ENCODE results near the gene ATM. TPM values are rescaled to one million over a fixed set of nuclear protein-coding genes. Genes with fewer than 3 reads are reported as not detected.

ATM gene
- total RNA-seq, 1 donor from 2014 or later, result 116 TPM

GRCh38 chr11:108220721-108221336 is 2.0 kb upstream of the ATM start:
- intact Hi-C loops (cut with micrococcal nuclease), result loop anchor here (5.0 to 10.0 kb wide), 4 partner anchors 36 to 766 kb away; partner anchors contain the start of genes CWF19L2 and EXPH5

DNA sequence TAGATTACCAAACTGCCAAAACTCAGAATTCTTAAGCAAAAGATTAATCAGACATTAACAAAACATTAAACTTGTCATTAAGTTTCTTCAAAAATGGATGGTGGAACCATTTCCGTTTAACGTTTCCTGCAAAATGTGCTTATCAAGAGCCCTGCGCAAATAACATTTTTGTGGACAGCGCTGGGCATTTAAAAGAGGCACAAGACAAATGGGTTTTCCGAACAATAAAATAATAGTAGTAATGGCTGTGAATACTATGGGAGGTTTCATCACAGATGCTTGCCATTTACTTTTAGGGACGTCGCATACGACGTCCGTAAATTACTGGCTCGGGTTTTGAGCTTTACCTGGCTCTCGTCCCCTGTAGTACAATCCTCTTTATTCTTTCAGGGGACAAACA is 1.5 kb upstream of the ATM start:
- intact Hi-C loops (cut with micrococcal nuclease), result loop anchor here (5.0 to 10.0 kb wide), 4 partner anchors 36 to 767 kb away; partner anchors contain the start of genes CWF19L2 and EXPH5

GRCh38 chr11:108221911-108222573 is 825 bp upstream of the ATM start:
- intact Hi-C loops (cut with micrococcal nuclease), result loop anchor here (1.0 to 10.0 kb wide), 10 partner anchors 35 to 767 kb away; partner anchors contain the start of genes ACAT1, C11orf65, CWF19L2 and DDX10

GRCh38 chr11:108223348-108224149 is 682 bp downstream of the ATM start:
- intact Hi-C loops (cut with micrococcal nuclease), result loop anchor here (1.0 to 10.0 kb wide), 6 partner anchors 13 to 769 kb away; partner anchors contain the start of genes CWF19L2, DDX10 and EXPH5

GRCh38 chr11:108224366-108224765 is 1.5 kb downstream of the ATM start:
- intact Hi-C loops (cut with micrococcal nuclease), result loop anchor here (5.0 to 10.0 kb wide), 4 partner anchors 33 to 770 kb away; partner anchors contain the start of genes CWF19L2 and EXPH5

DNA sequence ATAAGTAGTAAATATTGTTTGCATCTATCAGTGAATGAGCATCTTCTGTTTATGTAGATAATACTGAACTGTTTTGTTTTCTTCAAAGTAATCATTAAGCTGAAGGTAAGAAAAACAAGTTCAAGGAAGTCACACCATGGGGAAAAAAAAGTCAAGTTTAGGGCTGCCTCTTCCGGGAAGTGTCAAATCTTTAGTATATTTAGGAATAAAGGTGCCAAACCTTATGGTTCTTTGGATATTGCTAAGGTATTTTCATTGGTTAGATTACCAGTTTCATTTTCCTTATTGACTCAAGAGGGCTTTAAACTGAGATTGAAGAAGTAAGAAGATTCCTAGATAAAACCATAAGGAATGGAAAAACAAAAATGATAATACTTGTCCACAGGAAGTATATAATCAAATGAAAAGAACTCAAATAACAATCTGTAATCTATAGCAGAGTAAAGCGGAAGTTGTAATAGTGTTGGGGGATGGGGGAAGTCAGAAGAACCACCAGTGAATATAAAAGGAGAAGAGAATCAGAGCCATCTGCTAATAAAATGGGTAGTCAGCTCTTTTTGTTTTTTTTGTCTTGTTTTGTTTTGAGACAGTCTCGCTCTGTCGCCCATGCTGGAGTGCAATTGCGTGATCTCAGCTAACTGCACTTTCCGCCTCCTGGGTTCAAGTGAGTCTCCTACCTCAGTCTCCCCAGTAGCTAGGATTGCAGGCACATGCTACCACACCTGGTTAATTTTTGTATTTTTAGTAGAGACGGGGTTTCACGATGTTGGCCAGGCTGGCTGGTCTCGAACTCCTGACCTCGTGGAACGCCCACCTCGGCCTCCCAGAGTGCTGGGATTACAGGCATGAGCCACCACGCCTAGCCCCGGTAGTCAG is 2.3 kb downstream of the ATM start:
- intact Hi-C loops (cut with micrococcal nuclease), result loop anchor here (5.0 to 10.0 kb wide), 4 partner anchors 32 to 770 kb away; partner anchors contain the start of genes CWF19L2 and EXPH5

GRCh38 chr11:108226036-108226435 is 3.2 kb downstream of the ATM start:
- intact Hi-C loops (cut with micrococcal nuclease), result loop anchor here (10.0 kb wide), 1 partner anchor 771 kb away; the partner anchor contains the start of gene CWF19L2

GRCh38 chr11:108228251-108228650 is 5.4 kb downstream of the ATM start:
- intact Hi-C loops (cut with micrococcal nuclease), result loop anchor here (10.0 kb wide), 1 partner anchor 773 kb away; the partner anchor contains the start of gene CWF19L2

DNA sequence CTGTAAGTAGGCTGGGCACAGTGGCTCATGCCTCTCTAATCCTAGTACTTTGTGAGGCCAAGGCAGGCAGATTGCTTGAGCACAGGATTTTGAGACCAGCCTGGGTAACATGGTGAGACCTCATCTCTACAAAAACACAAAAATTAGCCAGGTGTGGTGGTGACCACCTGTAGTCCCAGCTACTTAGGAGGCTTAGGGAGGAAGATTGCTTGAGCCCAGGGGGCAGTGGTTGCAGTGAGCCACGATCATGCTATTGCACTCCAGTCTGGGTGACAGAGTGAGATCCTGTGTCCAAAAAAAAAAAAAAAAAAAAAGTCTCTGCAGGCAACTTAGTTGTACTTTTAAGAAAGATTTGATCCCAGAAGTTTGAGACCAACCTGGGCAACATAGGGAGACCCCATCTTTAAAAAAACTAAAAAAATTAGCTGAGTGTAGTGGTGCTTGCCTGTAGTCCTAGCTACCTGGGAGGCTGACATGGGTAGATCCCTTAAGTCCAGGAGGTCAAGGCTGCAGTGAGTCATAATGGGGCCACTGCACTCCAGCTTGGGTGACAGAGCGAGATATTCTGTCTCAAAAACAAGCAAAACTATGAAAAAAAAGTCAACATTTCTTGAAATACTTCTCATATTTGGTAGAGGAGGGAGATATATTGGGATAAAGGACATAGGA is 10.5 kb downstream of the ATM start:
- intact Hi-C loops (cut with micrococcal nuclease), result loop anchor here (10.0 kb wide), 1 partner anchor 379 kb away; the partner anchor contains the start of gene SLC35F2

GRCh38 chr11:108235192-108235591 is 12.3 kb downstream of the ATM start:
- intact Hi-C loops (cut with micrococcal nuclease), result loop anchor here (5.0 to 10.0 kb wide), 2 partner anchors 232 to 380 kb away; partner anchors contain the start of genes C11orf65 and SLC35F2

DNA sequence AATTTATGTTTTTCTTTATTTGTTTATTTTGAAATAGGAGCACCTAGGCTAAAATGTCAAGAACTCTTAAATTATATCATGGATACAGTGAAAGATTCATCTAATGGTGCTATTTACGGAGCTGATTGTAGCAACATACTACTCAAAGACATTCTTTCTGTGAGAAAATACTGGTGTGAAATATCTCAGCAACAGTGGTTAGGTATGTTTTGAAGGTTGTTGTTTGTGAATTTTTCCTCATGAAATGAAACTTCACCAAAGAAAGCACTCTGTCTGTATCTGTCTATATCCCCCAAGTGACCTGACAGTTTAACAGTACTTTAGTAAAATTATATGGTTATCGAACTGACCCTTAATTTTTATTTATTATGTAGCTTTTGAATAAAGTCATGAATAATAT is 12.8 kb downstream of the ATM start:
- intact Hi-C loops (cut with micrococcal nuclease), result loop anchor here (1.0 to 10.0 kb wide), 3 partner anchors 12 to 381 kb away; partner anchors contain the start of genes ATM, C11orf65 and SLC35F2

DNA sequence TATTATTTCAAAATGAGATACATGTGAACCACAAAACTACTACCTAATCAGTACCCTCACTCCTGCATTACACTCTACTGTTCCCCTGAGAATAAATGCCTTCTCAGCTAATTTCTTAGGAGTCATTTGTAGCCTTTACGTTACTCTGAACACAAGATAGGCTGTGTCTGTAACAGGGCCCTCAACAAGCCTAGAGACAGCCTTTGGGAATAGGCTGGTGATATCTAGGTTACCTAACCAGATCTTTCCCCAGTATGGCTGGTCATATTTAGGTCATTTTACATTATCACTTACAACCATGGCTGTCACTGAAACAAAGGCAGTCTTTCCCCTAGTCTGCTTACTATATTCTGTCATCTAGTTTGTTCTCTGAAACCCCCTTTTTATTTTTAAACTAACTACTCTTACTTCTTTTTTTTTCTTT is 14.2 kb downstream of the ATM start:
- intact Hi-C loops (cut with micrococcal nuclease), result loop anchor here (5.0 to 10.0 kb wide), 2 partner anchors 230 to 382 kb away; partner anchors contain the start of genes C11orf65 and SLC35F2

DNA sequence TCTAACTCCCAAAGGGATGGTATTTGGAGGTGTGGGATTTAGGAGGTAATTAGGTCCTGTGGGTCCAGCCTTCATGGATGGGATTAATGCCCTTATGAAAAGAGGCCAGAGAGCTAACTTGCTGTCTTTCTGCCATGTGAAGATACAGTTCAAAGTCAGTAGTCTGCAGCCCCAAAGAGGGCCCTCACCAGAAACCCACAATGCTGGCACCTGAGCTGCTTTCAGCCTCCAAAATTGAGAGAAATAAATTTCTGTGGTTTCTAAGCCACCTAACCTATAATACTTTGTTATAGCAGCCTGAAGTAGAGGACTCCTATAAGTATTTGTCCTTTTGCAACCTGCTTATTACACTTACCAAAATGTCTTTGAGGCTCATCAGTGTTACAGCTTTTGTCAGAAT is 16.2 kb downstream of the ATM start:
- intact Hi-C loops (cut with micrococcal nuclease), result loop anchor here (5.0 to 10.0 kb wide), 2 partner anchors 228 to 384 kb away; partner anchors contain the start of genes C11orf65 and SLC35F2

- intact Hi-C loops (cut with micrococcal nuclease), result loop anchor here (5.0 kb wide), 1 partner anchor 1851 kb away; the partner anchor contains the start of gene ZC3H12C
Measured at GRCh38 chr11:108241330-108242037, 18.6 kb downstream of the ATM start.

DNA sequence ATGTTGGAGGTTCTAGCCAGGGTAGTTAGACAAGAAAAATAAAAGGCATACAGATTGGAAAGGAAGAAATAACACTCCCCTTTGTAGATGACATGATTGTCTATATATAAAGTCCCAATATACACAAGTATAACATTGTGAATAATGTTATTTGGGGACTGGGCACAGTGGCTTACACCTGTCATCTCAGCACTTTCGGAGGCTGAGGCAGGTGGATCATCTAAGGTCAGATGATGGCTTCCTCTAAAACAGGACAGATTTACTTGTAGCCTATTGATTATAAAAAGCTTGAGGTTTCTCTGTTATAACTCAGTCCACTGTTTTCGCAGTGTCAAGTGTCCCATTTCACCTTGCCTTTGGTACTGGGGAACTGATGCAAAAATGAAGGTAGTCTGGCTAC is 19.6 kb downstream of the ATM start:
- intact Hi-C loops (cut with micrococcal nuclease), result loop anchor here (5.0 kb wide), 1 partner anchor 1850 kb away; the partner anchor contains the start of gene ZC3H12C

DNA sequence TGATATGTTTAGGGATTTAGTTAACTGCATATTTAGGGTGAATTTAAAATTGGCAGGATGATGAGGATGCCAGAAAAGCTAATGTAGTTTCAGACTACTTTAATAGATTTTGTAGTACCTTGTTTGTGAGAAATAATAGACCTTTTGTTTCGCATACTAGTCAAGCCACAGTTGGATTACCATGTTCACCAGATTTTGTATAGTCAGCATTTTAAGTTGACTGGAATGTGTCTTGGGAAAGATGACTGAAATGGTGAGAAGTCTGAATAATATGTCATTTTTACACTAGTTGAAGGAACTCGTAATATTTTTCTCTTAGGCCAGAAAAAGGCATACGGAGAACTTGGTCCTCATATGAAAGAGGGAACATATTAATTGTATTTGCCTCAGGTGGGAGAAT is 23.4 kb downstream of the ATM start:
- intact Hi-C loops (cut with micrococcal nuclease), result no loop called here

DNA sequence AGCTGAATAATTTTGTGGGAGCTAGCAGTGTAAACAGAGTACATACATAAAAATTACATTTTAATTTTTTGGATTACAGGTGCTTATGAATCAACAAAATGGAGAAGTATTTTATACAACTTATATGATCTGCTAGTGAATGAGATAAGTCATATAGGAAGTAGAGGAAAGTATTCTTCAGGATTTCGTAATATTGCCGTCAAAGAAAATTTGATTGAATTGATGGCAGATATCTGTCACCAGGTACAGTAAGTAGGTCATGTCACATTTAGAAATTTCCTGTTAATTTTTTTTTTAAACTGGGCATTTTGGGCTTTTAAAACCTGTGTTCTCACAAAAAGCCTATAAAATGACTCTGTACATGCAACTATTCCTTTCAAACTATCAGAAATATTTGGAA is 24.0 kb downstream of the ATM start:
- intact Hi-C loops (cut with micrococcal nuclease), result no loop called here

DNA sequence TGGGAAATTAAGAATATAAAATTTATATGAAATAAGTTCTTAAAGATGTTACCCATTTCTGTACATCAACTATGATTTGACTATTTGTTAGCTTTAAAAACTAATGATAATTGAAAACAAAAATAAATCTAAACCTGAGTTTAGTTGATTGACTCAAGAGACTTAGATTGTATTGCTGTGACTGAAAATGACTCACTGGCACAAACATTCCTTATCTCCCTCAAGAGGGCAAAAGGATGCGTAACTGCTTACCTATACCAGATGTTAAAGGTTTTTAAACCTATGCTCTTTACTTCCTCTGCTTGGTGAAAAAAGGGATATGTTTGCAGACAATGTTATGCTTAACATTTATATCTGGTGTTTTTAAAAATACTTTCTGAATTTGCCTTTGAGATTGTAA is 30.3 kb downstream of the ATM start:
- intact Hi-C loops (cut with micrococcal nuclease), result no loop called here

DNA sequence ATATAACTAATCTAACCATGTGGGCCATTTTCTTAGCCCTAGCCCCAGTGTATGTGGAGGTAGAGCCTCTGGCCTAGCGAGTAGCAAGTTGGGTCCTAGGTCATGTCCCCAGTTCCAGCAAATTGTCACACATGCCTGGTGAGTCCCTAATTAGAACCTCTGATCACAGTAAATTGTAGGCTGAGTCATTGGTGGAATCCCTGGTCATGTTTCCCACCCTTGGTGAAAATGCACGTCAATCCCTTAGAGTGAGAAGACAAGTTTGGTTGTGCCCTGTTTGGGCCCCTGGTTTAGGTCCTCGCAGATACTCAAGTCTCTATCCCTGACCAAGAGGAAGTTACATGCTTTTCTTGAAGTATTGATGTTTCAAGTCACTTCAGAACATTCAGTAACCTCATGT is 46.7 kb downstream of the ATM start:
- intact Hi-C loops (cut with micrococcal nuclease), result no loop called here

Measured in T-helper 2 cell treated with Interferon-gamma antibody and Interleukin-4, amounts not matched to agents 100 ng/mL and 5 ng/mL, for 36 hours (primary cell).